ENCODE data around the gene PPEF1. TPM values are rescaled to one million over a fixed set of nuclear protein-coding genes. Genes with fewer than 3 reads are reported as not detected.

The PPEF1 gene
- polyA plus RNA-seq, 1 donor from 2014 or later, result 1.5 TPM

- no peak overlapping the region for H3K4me2 ChIP-seq (ENCODE audit: low read length)
- no peaks in the 10 kb centered on the region for H3K27me3 ChIP-seq (ENCODE audit: insufficient read depth, low read depth, low read length)
- H3K9me3 ChIP-seq (ENCODE audit: low read length), result no peaks in the 10 kb centered on the region
- no peaks in the 10 kb centered on the region for H3K9me2 ChIP-seq (ENCODE audit: insufficient read depth, low read length)
- no peak overlapping the region for H3K27ac ChIP-seq (ENCODE audit: low read length)
- no peaks in the 10 kb centered on the region for H3K36me3 ChIP-seq (ENCODE audit: insufficient read depth, low read length)
- no peaks in the 10 kb centered on the region for H4K20me1 ChIP-seq (ENCODE audit: insufficient read depth)
- H3F3A ChIP-seq (ENCODE audit: insufficient read depth, low read length, poor library complexity, severe bottlenecking), result no peaks in the 10 kb centered on the region
- no peak overlapping the region for H2AFZ ChIP-seq (ENCODE audit: low read depth, low read length)
- TF ChIP-seq TAF1 (IDR thresholded peaks at IDR 0.05; ENCODE audit: low read depth) (no peak), SMC3 (conservative IDR thresholded peaks at IDR 0.05; ENCODE audit: poor library complexity) (no peak), RAD21 (conservative IDR thresholded peaks at IDR 0.05) (no peak)
- H3K4me3 ChIP-seq (ENCODE audit: low read length), result no peak overlapping the region
- no peaks in the 10 kb centered on the region for H3K79me2 ChIP-seq (replicated peaks; ENCODE audit: insufficient read depth, low read length)
- H3K9ac ChIP-seq (ENCODE audit: low read length), result no peak overlapping the region
Measured at GRCh38 chrX:18875256-18875878, 167.9 kb downstream of the PPEF1 start.

GRCh38 chrX:18877469-18877868 is 170.0 kb downstream of the PPEF1 start:
- TF ChIP-seq REST (IDR thresholded peaks at IDR 0.05; ENCODE audit: borderline replicate concordance) (no peak), TAF1 (IDR thresholded peaks at IDR 0.05; ENCODE audit: low read depth) (no peak), EZH2 (IDR thresholded peaks at IDR 0.05; ENCODE audit: borderline replicate concordance, insufficient read depth, low read length, poor library complexity, severe bottlenecking) (no peak), EP300 (conservative IDR thresholded peaks at IDR 0.05; ENCODE audit: poor library complexity, severe bottlenecking) (no peak), SMC3 (conservative IDR thresholded peaks at IDR 0.05; ENCODE audit: poor library complexity) (no peak), POLR2AphosphoS5 (IDR thresholded peaks at IDR 0.05) (no peak), RAD21 (conservative IDR thresholded peaks at IDR 0.05) (no peak), CTCF (IDR thresholded peaks at IDR 0.05; ENCODE audit: poor library complexity, severe bottlenecking) (no peak), MXI1 (conservative IDR thresholded peaks at IDR 0.05; ENCODE audit: poor library complexity, severe bottlenecking) (no peak)
- H3K4me2 ChIP-seq (ENCODE audit: low read length), result no peak overlapping the region
- H3K36me3 ChIP-seq (ENCODE audit: insufficient read depth, low read length), result no peaks in the 10 kb centered on the region
- H3K9ac ChIP-seq (ENCODE audit: low read length), result no peak overlapping the region
- no peak overlapping the region for H3K4me3 ChIP-seq (ENCODE audit: low read length)
- H3K9me2 ChIP-seq (ENCODE audit: insufficient read depth, low read length), result no peaks in the 10 kb centered on the region
- H3K79me2 ChIP-seq (replicated peaks; ENCODE audit: insufficient read depth, low read length), result no peaks in the 10 kb centered on the region
- no peaks in the 10 kb centered on the region for H3F3A ChIP-seq (ENCODE audit: insufficient read depth, low read length, poor library complexity, severe bottlenecking)
- no peaks in the 10 kb centered on the region for H3K9me3 ChIP-seq (ENCODE audit: low read length)
- H3K27me3 ChIP-seq (ENCODE audit: insufficient read depth, low read depth, low read length), result no peaks in the 10 kb centered on the region
- no peak overlapping the region for H2AFZ ChIP-seq (ENCODE audit: low read depth, low read length)
- H3K27ac ChIP-seq (ENCODE audit: low read length), result no peak overlapping the region
- no peaks in the 10 kb centered on the region for H4K20me1 ChIP-seq (ENCODE audit: insufficient read depth)

Other genes starting within 250 kb of the PPEF1 start
- gene RS1, start 35.5 kb upstream of the PPEF1 start, polyA plus RNA-seq, result not detected in 2 replicates